DMS153 treated with DMSO at 0.1 percent for 48 hours (cell line): ENCODE results near the gene KDF1.
A peak's percentile ranks its signal among the peaks of the same experiment; 100 is the strongest.

Experiments
- DNase-seq: peaks from one replicate; lab custom pipeline; 2025; ENCODE audit not compliant: unreplicated experiment; lab: John Stamatoyannopoulos, UW

KDF1 gene, protein sequence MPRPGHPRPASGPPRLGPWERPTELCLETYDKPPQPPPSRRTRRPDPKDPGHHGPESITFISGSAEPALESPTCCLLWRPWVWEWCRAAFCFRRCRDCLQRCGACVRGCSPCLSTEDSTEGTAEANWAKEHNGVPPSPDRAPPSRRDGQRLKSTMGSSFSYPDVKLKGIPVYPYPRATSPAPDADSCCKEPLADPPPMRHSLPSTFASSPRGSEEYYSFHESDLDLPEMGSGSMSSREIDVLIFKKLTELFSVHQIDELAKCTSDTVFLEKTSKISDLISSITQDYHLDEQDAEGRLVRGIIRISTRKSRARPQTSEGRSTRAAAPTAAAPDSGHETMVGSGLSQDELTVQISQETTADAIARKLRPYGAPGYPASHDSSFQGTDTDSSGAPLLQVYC

DNA sequence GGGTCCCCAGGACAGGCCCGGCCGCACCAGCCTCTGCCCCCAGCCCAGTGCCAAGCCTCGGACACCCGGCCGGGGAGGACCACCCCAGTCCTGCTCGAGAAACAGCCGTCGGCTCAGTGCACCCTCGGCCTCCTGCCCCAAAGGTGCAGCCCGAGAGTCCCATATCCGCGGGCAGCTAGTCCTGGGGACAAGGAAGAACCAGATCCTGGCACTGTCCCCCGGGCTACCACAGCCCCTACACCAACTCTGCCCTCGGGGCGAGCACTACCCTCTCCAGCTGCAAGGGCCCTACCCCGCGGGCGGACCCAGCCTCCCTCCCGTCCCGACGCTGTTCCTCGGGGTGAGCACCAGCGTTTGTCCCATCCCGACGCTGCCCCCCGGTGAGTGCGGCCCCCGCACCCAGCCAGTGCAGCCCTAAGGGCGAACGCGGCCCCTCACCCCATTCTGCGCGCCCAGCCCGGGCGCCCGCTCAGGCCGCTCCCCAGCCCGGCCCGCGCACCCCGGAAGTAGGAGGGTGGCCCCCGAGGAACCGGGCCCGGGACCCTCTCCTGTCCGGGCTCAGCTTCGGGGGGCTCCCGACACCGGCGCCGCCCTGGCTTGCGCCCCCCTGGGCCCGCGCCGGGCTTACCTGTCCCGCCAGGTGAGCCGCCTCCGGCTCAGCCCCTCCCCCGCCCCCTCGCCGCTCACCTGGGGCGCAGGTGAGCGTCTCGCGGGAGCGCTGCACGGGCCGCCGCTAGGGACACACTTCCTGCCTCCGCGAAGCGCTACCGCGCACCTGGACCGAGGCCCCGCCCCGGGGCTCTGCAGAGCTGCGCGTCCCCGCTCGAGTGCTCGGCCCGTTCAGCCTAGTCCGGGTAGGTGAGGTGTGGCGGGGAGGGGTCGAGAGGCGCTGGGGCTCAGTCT is at the start of gene KDF1:
Gene KDF1, minus strand, starts transcription at position 747 of the 903 bp plus-strand sequence. CDS start 8,088 bp downstream, outside the sequence.
- peak; percentile 93 for DNase-seq

DNA sequence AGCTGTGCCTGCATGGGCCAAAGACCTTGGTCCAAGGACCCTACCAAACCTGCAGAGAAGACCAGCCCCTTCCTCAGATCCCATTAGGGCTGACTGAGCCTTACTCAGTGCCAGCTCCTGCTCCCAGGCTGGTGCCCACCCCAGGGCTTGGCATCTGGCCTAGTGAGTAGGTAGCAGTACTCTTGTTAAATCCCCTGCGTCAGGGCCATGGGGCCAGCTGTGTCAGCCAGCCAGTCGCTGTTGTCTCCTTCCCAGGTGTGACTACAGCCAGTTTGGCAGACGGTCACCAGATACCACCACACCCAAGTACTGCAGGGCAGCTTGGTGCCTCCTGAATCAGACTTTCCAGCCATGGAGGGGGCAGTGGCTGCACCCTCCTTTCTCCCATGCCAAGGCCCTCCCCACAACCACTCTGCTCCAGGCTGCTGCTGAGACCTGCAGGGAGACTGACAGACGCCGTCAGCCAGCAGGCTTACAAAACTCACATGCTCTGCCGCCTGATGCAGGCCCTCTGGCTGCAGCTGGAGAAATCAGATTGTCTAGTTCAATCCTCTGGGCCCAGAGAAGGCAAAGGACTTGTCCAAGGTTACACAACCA is 49.4 kb upstream of the KDF1 start:
- DNase-seq = no peak

DNA sequence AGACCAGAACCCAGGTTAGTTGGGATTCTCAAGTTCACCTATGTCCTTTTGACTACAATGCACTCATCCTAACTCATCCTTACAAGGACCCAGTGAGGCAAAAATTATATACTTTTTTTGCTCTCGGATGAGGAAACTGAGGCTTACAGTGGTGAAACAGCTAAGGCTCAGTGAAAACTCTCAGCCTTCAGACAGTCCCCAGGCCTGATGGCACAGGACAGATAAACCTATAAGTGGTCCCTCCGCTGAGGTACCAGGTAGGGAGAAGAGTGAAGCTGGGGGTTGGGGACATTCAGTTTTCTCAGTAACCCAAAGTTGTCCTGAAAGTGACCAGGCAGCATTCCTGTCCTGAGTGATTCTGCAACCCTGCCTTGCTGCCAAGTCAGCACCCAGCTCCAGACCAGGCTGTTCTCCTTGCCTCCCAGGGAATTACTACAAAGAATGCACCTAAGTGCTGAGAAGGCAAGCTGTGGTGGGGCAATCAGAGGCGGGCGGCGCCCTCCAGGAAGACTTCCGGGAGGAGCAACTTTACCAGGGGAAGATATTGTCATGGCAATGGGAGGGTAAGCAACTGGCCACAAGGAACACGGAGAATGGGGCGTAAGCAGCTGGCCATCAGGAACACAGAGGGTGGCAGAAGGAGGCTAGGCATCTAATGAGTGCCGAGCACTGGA is 47.8 kb upstream of the KDF1 start:
- DNase-seq = no peak

DNA sequence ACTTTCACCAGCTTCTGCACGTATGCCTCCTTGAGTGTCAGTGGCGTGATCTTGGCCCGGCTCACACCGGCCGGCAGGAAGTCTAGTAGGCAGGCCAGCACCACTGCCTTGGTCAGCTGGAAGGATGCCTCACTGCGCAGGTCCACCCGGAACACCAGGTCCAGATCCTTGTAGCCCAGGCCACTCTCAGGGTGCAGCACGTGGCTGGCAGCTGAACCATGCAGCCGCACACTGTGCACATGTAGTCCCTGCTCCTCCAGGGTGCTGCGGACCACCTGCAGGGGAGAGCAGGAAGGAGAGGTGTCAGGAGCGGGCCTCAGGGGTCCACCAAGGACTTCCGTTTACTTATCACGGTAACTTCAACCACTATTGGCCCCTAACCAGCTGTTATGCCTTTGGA is 46.4 kb upstream of the KDF1 start:
- no peak for DNase-seq

DNA sequence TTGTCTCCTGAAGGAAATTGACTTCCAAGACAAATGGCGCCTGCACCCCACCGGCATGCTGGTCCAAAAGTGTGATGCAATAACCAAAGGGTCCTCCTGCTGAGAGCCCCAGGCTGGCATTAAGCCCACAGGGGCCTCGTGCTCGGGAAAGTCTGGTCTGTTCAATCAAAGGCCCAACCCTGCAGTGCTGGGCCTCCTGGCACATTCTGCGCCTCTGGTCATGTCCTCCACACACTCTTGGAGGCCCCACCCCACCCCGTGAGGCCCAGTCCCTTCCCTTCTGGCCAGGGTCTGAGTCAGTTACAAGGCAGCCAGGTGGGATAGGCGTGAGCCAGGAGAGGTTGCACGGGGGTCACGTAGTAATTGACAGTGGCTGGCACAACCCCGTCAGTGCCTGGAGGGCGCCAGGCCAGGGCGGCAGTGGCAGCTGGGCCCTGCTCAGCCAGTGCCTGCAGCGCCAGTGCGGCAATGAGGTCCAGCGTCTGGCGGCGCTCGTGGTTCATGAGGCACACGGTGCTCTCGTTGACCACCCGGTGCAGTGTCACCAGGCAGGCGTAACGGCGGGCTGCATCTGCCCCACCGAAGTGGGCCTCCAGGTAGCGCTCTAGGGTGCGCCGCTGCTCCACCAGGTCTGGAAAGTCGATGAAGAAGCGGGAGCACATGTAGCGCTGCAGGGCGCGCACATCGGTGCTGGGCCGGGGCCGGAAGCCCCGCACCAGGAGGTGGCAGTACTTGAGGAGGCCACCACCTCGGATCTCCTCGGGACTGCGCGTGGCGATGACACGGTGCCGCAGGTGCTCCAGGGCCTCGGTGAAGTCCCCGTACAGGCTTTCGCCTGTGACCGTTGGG is 45.6 kb upstream of the KDF1 start:
- no peak for DNase-seq

DNA sequence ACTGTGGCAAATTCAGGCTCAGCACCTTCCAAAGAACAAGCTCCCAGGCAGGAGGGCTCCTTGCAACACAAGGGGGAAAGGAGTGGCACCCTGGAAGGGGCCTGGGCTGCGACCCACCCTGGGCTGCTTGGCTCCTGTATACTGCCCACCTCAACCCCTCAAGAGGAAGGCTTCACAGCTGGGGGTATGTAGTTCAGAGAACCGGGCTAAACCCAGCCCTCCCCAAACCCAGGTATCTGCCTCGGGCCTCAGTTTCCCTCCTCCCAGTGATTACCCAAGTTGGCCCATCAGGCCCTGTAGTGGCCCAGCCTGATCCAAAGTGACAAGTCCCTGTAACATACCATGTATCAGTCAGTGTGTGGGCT is 44.9 kb upstream of the KDF1 start:
- DNase-seq = no peak

DNA sequence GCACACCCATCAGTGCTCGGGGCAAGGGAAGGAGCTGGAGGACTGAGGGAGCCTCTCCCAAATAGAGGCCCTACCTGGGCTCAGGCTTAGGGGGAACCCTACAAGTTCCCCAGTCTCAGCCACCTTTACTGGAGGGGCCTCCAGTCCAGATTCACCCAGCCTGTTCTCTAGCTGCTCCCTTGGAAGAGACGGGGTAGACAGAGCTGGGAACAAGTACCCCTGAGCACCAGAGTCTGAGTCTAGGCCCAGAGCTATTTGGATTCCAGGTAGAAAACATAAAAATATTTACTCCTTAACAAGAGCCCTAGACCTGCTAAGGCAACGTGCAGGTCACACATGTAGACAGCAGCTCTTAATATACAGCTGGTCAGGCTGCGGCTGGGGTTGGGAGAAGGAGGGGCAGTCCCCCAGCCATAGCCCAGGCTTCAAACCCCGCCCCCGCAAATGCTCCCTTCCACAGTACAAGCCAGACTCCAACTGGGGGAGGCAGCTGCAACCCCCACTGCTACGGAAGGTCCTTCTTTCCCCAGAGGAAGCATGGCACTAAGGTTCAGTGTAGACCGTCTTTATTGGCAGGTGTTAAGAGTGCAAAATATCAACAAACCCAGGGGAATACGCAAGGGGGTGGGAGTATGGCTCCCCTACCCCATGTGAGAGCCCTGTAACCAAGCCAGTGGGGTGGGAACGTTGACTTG is 44.4 kb upstream of the KDF1 start:
- no peak for DNase-seq

DNA sequence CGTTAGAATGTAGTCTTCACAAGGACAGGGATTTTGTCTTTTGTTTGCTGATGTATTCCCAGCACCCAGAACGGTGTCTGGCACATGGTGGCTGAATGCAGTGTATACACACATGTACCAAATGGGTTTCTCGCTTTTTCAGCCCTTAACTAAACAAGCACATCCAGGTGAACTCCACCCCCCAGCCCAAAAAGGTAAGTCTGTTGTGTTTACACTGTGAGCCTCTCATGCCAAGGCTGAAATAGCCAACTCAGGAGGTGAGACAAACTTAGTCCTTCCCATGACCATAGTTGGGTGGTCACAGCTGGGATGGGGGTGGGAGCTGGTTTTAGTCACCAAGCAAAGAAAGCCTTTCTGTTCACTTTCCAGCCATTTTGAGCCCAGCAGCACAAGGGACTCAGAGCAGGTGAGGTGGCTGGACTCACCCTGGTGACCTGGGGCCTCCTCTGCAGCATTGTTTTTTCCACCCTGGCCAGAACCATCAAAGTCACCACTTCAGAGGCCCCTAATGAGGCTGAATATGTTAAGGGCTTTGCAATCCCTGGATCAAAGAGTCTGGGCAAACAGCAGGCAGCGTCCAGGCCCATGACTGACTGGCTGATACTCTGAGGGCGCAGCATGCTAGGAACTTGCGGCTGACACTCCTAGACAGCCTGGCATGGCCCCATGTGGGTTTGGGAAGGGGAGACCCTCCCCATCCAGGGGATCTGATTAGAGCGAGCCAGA is 43.6 kb upstream of the KDF1 start:
- DNase-seq = no peak

DNA sequence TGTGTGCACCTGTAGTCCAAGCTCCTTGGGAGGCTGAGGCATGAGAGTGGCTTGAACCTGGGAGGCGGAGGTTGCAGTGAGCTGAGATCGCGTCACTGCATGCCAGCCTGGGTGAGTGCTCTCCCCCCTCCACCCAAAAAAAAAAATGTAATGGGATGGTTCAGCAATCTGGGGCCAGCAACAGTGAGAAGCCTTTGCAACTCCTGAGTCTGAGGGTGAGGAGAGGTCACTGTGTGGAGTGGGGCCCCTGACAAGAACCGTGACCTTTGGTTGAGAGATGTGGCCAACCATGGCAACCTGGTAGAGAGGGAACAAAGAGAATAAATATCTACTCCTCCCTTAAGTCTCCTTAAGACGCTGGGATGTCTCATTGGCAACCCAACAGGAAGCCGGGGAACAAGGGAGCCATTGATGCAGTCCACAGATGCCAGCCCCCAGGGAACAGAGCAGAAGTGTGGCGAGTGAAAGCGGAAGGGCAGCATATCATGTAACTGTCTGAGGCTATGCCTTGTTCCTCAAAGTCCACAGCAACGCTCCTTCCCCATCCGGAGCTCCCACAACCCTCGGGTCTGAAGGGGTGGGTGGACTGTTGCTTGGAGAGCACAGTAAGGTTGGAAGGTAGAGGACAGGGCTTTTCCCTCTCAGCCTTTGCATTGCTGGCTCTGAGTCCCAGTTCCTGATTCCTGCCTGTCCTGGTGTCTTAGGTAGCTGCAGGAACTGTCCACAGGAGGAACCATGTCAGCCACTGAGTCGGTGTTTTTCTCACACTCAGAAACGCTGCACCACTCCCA is 41.5 kb upstream of the KDF1 start:
- no peak for DNase-seq

DNA sequence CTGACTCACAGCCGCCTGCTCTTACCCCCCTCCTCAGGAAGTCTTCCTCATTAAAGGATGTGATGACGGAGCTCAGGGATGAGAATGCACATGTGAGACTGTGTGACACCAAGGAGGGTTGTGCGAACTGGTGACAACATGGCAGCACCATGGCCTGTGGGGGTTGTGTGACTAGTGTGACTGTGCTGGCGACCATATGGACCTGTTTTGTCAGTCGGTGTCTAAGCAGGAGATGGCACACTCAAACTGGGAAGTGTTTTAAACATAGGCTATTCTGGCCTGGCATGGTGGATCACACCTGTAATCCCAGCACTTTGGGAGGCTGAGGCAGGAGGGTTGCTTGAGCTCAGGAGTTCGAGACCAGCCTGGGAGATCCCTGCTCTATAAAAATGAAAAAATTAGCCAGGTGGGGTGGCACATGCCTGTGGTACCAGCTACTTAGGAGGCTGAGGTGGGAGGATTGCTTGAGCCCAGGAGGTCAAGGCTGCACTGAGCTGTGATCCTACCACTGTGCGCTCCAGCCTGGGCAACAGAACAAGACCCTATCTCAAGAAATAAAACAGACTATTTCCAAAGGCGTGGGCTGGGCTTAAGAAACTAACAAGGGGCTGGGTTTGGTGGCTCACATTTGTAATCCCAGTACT is 40.7 kb upstream of the KDF1 start:
- DNase-seq = no peak

DNA sequence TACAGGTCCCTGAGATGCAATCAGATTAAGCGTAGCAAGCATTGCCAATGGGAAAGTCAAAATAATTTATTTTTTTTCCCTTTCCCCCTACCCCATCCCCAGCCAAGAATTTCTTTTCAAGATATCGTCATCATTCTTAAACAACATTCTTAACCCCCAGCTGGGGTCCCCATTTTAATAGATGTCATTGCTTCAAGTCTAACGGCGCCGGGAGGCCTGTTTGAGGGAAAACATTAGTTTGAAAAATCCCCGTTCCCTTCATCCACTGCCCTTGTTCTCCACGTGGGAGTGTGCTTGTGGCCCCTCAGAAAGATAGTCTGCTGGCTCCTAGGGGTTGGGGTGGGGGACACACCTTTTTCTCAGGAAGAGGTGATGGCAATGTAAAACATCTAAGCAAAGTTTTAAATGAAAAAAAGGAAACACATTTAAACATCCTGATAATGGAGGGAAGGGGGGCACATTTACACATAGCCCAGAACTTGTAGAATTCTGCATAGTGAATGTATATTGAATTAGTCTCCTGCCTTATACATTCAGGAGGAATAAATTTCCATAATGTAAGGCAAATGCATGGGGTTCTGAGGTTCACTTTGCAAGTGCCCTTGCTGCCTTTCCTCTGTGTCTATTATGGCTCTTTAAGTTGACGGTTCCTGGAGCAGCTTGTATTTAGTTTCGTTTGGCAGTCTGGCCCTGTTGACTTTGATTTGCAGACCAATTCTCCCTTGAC is 40.0 kb upstream of the KDF1 start:
- DNase-seq = no peak

DNA sequence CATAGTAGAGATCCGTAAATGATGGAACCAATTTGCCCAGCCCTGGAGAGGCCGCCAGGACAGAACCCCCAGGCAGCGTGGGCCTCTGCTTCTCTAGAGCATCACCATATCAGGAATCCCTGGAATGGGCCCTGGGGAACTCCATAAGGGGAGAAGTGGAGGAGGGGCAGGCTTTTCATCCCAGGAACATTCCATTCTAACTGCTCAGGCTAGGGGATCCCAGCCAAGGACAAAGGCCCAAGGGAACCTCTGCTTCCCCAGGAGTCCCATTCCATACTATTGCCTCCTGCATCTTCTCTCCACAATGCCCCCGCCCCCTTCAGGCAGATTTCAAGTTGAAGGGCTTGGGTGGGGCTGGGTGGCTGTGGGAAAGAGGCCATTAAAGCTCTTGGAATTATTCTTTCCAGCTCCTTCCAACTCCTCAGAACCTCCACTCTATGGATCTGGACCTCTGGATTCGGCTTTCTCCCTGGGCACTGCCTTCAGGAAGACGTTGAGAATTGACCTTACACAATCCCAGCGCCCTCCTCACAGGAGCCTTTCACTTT is 39.2 kb upstream of the KDF1 start:
- DNase-seq = no peak

DNA sequence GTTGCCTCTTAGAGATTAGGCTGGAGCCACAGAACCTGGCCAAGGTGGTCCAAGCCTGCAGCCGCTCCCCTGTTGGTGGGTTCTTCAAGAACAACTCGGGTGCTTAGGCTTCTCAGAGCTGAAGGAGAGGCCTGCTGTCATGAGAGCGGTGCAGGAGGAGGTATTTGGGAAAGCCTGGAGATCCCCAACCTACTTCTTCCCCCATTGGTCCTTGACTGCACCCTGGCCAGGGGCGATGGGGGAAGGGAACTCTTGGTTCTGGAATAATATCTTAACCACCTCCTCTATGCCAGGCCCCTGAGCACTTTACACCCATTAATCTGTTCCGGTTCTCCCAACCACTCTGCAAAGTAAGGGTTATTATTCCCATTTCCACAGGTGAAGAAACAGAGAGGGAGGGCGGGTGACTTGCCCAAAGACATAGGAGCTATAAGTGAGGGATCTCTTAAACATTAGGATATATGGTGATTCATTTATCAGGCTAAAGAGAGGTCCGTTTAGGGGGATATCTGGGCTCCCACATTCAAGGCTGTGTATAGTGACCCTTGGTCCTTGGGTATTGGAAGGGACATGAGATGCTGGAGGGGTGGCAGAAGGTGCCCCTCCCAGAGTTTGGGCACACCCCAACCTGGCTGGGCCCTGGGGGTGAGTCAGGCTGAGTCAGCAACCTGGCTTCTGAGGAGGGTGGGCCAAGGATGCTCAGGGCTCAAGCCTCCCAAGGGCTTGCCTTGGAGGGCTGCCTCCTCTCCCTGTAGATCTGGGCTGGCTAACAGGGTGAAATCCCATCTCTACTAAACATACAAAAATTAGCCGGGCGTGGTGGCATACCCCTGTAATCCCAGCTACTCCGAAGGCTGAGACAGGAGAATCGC is 38.4 kb upstream of the KDF1 start:
- no peak for DNase-seq

DNA sequence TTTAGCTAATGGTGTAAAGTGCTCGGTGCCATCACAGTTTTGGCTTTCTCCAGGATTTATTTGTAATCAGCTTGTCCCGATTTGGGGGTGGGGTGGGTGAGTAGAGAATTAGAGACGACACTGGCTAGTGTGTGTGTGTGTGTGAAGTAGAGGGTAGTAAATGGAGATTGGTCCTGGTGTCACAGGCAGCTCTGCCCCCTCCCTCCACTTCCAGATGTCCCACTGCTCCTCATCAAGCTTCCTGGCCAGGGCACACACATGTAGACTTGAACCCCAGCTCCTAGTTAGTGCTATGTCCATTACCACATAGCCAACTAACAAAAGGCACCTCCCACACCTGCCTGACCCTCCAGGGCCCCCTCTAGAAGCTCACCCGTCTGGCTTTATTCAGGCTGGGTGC is 36.4 kb upstream of the KDF1 start:
- DNase-seq = no peak

DNA sequence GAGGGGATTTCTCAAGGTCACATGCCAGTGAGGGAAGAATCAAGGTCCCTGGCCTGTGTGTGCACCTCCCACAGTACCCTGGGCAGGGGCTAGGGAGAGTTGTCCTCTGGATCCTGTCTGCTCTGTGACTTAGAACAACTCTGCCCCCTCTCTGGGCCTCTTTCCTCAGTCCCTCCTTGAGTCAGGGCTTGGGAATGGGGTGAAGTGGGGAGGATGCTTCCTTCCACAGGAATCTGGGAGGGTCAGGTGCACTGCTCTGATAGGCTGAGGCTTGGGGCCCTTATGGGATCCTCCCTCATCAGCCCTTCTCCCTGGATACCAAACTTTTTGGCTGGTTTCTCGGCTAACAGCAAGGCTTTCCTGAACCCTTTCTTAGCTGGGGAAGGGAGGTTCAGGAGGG is 35.8 kb upstream of the KDF1 start:
- DNase-seq = no peak
